Measurements from ENCODE around the gene APOD.
"Not testable (repeated sequence)": the region's sequence is repeated elsewhere in the genome, so short reads cannot be mapped to it uniquely, and the experiment has no call there.

GRCh38 chr3:195617134-195617533 is 33.4 kb upstream of the APOD start:
- TF ChIP-seq CTCF, POLR2A, POLR2AphosphoS5 (IDR thresholded peaks at IDR 0.05): not testable (repeated sequence)
